ENCODE measurements around the gene TMTC1. TPM values are rescaled to one million over a fixed set of nuclear protein-coding genes. Genes with fewer than 3 reads are reported as not detected.

TMTC1 gene
- total RNA-seq, 2 donors from 2014 or later: 0.22 to 0.51 TPM

DNA sequence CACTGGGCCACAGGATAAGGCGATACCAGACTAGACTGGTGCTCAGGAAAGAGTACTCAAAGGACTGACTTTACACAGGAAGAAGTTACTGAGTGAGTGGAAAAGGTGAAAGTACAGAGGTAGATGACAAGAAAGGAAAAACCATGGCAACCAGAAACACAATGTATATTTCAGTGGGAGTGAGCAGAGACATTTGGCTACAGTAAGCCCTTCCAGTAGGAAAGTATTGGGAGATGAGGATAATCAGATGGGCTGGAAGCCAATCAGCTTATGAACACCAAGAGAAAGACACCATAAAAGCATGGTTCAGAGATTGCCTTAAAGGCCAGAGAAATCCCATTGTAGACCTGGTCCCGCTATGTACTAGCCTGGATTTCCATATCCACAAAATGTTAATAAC lies 51.6 kb downstream of the TMTC1 start:
- Mint-ChIP-seq H3K4me3 (no peak overlapping the region), H3K36me3 (ENCODE audit: insufficient read depth in 2 of 2) (no peaks in the 10 kb centered on the region), H3K27ac (no peak overlapping the region), H3K4me1 (ENCODE audit: low read depth) (no peaks in the 10 kb centered on the region), H3K9me3 (peaks cover 0 to 2% of the 10 kb centered on the region in 2 donors), H3K27me3 (ENCODE audit: low read depth) (no peaks in the 10 kb centered on the region)
- DNase-seq (no peak), ATAC-seq (replicated peaks in 1 of 2) (no peak)

DNA sequence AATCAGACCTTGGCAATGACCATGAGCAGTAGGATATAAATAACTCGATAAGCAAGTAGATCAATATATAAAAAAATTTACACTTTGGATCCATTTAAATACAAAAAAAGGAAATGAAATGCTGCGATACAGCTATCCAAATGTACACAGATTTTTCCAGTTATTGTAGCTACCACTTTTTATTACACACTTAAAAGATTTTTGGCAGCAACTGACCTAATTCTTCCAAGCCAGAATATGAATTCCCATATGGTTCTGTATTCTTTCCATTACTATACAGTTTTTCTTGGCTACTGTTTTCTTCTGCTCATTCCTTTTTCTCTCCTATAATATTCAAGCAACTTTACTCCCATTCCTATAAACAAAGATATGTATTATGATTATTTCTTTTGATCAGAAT lies 52.2 kb downstream of the TMTC1 start:
- Mint-ChIP-seq H3K36me3 (ENCODE audit: insufficient read depth in 2 of 2) (no peaks in the 10 kb centered on the region), H3K27me3 (ENCODE audit: low read depth) (no peaks in the 10 kb centered on the region), H3K9me3 (peaks cover 0 to under 1% of the 10 kb centered on the region in 2 donors), H3K4me1 (ENCODE audit: low read depth) (no peaks in the 10 kb centered on the region), H3K4me3 (no peak overlapping the region), H3K27ac (no peak overlapping the region)
- DNase-seq (no peak), ATAC-seq (replicated peaks in 1 of 2) (no peak)

DNA sequence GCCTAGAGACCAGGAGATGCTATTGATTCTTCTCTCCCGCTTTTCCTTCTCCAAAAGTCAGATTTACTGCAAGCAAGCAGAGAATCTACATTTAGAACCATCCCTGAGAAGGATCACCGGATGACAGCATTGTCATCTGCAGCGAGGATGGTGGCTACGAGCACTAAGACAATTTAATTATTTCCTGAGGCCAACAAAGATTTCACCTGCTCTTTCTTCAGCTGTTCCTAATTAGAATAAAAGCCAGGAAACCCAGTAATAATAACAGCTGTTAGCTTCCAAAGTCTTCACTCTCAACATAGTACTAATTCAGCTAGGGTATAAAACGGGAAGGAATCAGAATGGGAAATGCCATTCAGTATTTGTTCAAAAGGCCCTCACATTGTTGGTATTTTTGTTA lies 53.3 kb downstream of the TMTC1 start:
- Mint-ChIP-seq H3K27ac (no peak overlapping the region), H3K27me3 (ENCODE audit: low read depth) (no peaks in the 10 kb centered on the region), H3K4me3 (no peak overlapping the region), H3K4me1 (ENCODE audit: low read depth) (no peaks in the 10 kb centered on the region), H3K9me3 (no peaks in the 10 kb centered on the region), H3K36me3 (ENCODE audit: insufficient read depth in 2 of 2) (no peaks in the 10 kb centered on the region)
- DNase-seq (no peak), ATAC-seq (replicated peaks in 1 of 2) (no peak)

DNA sequence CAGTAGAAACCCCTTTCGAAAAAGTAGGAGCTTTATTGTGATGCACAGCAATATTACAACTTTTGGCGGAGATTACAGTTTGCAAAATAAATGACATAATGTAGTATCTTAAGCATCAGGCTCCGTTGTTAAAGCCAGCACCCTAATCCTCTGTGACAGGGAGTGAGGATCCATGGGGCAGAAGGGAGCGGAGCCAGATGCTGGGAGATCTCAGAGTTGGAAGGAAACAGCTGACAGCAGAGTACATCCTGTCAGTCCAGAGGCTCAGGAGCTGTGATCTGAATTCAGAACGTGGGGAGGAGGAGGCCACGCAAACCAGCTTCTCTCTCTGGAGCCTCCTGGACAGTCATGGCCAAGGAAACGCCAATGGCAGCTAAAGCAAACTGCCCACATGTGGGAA lies 55.7 kb downstream of the TMTC1 start:
- H3K27ac Mint-ChIP-seq: no peak overlapping the region
- no peaks in the 10 kb centered on the region for H3K36me3 Mint-ChIP-seq (ENCODE audit: insufficient read depth in 2 of 2)
- no peak overlapping the region for H3K4me3 Mint-ChIP-seq
- no peaks in the 10 kb centered on the region for H3K9me3 Mint-ChIP-seq
- no peaks in the 10 kb centered on the region for H3K4me1 Mint-ChIP-seq (ENCODE audit: low read depth)
- no peaks in the 10 kb centered on the region for H3K27me3 Mint-ChIP-seq (ENCODE audit: low read depth)
- ATAC-seq (replicated peaks in 1 of 2) (no peak), DNase-seq (no peak)

- Mint-ChIP-seq H3K27me3 (ENCODE audit: low read depth) (no peaks in the 10 kb centered on the region), H3K36me3 (ENCODE audit: insufficient read depth in 2 of 2) (no peaks in the 10 kb centered on the region), H3K4me1 (ENCODE audit: low read depth) (no peaks in the 10 kb centered on the region), H3K9me3 (no peaks in the 10 kb centered on the region), H3K27ac (no peak overlapping the region), H3K4me3 (no peak overlapping the region)
- DNase-seq: no peak
- no peak for ATAC-seq (replicated peaks in 1 of 2)
These were observed 56.9 kb downstream of the TMTC1 start for GRCh38 chr12:29726741-29727348.

DNA sequence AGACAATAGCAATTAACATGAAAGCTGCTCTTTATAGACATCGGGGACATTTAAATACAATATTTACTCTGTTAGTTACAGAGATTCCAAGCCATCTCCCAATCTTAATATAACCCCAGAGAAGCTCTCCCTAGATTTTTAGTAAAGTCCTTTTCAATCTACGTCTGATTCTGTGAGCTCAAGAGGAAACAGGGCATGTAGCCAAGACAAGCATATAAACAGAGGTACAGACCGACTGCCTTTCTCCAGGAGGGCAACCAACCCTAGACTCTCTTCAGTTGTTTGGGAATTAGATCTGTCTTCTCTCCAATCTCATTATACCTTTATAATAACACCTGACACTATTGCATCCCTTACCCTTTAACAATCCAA lies 57.4 kb downstream of the TMTC1 start:
- ATAC-seq (replicated peaks in 1 of 2): no peak
- DNase-seq: no peak
- no peak overlapping the region for H3K4me3 Mint-ChIP-seq
- no peaks in the 10 kb centered on the region for H3K36me3 Mint-ChIP-seq (ENCODE audit: insufficient read depth in 2 of 2)
- H3K27me3 Mint-ChIP-seq (ENCODE audit: low read depth): no peaks in the 10 kb centered on the region
- no peak overlapping the region for H3K27ac Mint-ChIP-seq
- H3K4me1 Mint-ChIP-seq (ENCODE audit: low read depth): no peaks in the 10 kb centered on the region
- no peaks in the 10 kb centered on the region for H3K9me3 Mint-ChIP-seq

GRCh38 chr12:29725587-29726320 lies 58.0 kb downstream of the TMTC1 start:
- H3K36me3 Mint-ChIP-seq (ENCODE audit: insufficient read depth in 2 of 2): no peaks in the 10 kb centered on the region
- H3K9me3 Mint-ChIP-seq: no peaks in the 10 kb centered on the region
- no peak for DNase-seq
- H3K27ac Mint-ChIP-seq: no peak overlapping the region
- no peak for ATAC-seq (replicated peaks in 1 of 2)
- no peaks in the 10 kb centered on the region for H3K4me1 Mint-ChIP-seq (ENCODE audit: low read depth)
- H3K27me3 Mint-ChIP-seq (ENCODE audit: low read depth): no peaks in the 10 kb centered on the region
- H3K4me3 Mint-ChIP-seq: no peak overlapping the region

DNA sequence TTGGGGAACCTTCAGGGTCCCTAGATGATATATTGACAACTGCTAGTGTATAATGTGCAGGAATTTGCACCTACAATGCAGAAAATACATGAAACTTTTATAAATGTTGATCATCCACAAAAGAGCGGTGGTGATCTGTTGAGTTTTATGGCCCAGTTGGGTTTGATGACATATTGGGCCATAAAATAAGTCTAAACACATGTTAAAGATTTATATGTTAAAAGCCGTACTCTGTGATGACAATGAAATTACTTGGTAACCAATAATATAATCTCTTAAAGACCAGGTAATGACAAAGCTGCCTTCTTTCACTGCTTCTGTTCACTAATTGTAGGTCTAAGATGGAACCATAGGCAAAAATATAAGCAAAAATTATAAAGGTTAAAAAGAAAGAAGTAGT lies 61.6 kb downstream of the TMTC1 start:
- Mint-ChIP-seq H3K27ac (no peak overlapping the region), H3K9me3 (no peaks in the 10 kb centered on the region), H3K4me1 (ENCODE audit: low read depth) (no peaks in the 10 kb centered on the region), H3K4me3 (no peak overlapping the region), H3K36me3 (ENCODE audit: insufficient read depth in 2 of 2) (no peaks in the 10 kb centered on the region), H3K27me3 (ENCODE audit: low read depth) (no peaks in the 10 kb centered on the region)
- no peak for ATAC-seq (replicated peaks in 1 of 2)
- no peak for DNase-seq

GRCh38 chr12:29719381-29719780 lies 64.4 kb downstream of the TMTC1 start:
- H3K27me3 Mint-ChIP-seq (ENCODE audit: low read depth): no peaks in the 10 kb centered on the region
- no peaks in the 10 kb centered on the region for H3K9me3 Mint-ChIP-seq
- no peak overlapping the region for H3K4me3 Mint-ChIP-seq
- DNase-seq: no peak
- ATAC-seq (replicated peaks in 1 of 2): no peak
- no peaks in the 10 kb centered on the region for H3K4me1 Mint-ChIP-seq (ENCODE audit: low read depth)
- no peak overlapping the region for H3K27ac Mint-ChIP-seq
- H3K36me3 Mint-ChIP-seq (ENCODE audit: insufficient read depth in 2 of 2): no peaks in the 10 kb centered on the region

DNA sequence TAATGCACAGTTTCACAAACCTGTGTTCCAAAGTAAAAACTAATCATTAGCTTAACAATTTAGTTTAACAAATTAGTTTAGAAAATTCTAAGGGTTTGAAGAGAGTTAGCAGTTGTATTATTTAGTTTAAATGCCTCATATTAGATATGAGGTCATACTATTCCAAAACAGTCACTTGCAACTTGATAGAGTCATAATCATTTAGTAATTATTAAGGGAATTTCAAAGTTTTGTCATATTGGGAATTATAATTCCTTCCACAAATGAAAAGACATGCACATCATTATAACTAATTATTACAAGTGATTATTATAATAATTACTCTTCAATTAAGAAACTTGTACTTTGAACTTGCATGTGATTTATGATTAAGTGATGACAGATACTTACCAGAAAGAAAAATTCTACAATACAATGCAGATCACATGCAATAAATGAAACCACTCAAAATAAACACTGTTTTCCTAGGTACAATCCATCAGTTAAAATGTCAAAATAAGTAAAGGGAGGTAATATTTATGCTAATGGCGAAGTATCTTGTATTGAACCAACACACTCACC lies 66.1 kb downstream of the TMTC1 start:
- Mint-ChIP-seq H3K4me1 (ENCODE audit: low read depth) (no peaks in the 10 kb centered on the region), H3K4me3 (no peak overlapping the region), H3K9me3 (no peaks in the 10 kb centered on the region), H3K36me3 (ENCODE audit: insufficient read depth in 2 of 2) (no peaks in the 10 kb centered on the region), H3K27me3 (ENCODE audit: low read depth) (no peaks in the 10 kb centered on the region), H3K27ac (no peak overlapping the region)
- DNase-seq: no peak
- ATAC-seq (replicated peaks in 1 of 2): no peak

GRCh38 chr12:29714966-29715365 lies 68.8 kb downstream of the TMTC1 start:
- H3K27ac Mint-ChIP-seq: no peak overlapping the region
- no peaks in the 10 kb centered on the region for H3K36me3 Mint-ChIP-seq (ENCODE audit: insufficient read depth in 2 of 2)
- peaks cover 0 to 2% of the 10 kb centered on the region in 2 donors for H3K9me3 Mint-ChIP-seq
- no peaks in the 10 kb centered on the region for H3K27me3 Mint-ChIP-seq (ENCODE audit: low read depth)
- DNase-seq (no peak), ATAC-seq (replicated peaks in 1 of 2) (no peak)
- H3K4me3 Mint-ChIP-seq: no peak overlapping the region
- H3K4me1 Mint-ChIP-seq (ENCODE audit: low read depth): no peaks in the 10 kb centered on the region

- H3K27me3 Mint-ChIP-seq (ENCODE audit: low read depth): no peaks in the 10 kb centered on the region
- H3K4me1 Mint-ChIP-seq (ENCODE audit: low read depth): no peaks in the 10 kb centered on the region
- peaks cover 0 to 2% of the 10 kb centered on the region in 2 donors for H3K9me3 Mint-ChIP-seq
- H3K27ac Mint-ChIP-seq: no peak overlapping the region
- no peak overlapping the region for H3K4me3 Mint-ChIP-seq
- ATAC-seq (replicated peaks in 1 of 2) (no peak), DNase-seq (no peak)
- H3K36me3 Mint-ChIP-seq (ENCODE audit: insufficient read depth in 2 of 2): no peaks in the 10 kb centered on the region
These were observed 70.0 kb downstream of the TMTC1 start for GRCh38 chr12:29713729-29714128.

DNA sequence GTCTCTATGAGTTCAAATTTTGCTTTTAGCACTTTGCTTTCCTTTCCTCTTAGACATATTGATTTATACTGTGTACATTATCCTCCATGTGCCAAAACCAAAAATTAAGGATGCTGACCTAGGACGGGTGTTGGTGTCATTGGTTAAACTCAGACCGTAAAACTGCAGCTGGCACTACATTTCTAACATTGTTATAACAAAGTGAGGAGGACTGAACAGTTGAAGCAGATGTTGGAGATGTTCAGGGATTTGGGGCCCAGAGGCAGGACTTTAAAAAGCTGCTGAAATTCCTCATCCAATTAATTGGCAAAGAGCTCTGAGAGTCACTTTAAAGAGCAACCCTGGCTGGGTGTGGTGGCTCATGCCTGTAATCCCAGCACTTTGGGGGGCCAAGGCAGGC lies 72.4 kb downstream of the TMTC1 start:
- Mint-ChIP-seq H3K36me3 (ENCODE audit: insufficient read depth in 2 of 2) (no peaks in the 10 kb centered on the region), H3K27ac (no peak overlapping the region), H3K4me1 (ENCODE audit: low read depth) (no peaks in the 10 kb centered on the region), H3K4me3 (no peak overlapping the region), H3K27me3 (ENCODE audit: low read depth) (peaks cover 8% of the 10 kb centered on the region), H3K9me3 (peaks cover 0 to 2% of the 10 kb centered on the region in 2 donors)
- DNase-seq: no peak
- no peak for ATAC-seq (replicated peaks in 1 of 2)

DNA sequence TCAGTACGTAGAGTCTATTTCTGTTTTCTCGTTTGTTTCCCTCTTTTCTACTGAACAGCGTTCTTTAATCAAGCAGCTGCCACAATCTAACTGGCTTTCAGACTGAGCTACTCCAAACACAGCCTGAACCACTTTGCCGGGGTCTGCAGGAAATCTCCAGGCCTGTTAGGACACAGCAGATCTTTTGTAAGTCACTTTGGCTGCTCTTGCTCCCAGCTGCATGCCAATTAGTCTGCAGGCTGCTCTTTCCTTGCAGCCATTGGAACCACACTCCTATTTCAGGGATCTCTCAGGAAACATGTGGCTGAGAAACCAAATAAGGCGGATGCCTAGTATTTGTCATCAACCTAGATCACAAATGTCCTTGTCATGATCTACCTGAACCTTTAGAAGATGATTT lies 73.6 kb downstream of the TMTC1 start:
- no peak overlapping the region for H3K4me3 Mint-ChIP-seq
- peak in 1 of 2 donors; percentile 9 for ATAC-seq (replicated peaks in 1 of 2)

More for the DNA sequence above, 73.6 kb downstream of the TMTC1 start:
- Mint-ChIP-seq H3K36me3 (ENCODE audit: insufficient read depth in 2 of 2) (no peaks in the 10 kb centered on the region), H3K27ac (no peak overlapping the region), H3K4me1 (ENCODE audit: low read depth) (no peaks in the 10 kb centered on the region), H3K27me3 (ENCODE audit: low read depth) (peaks cover 8% of the 10 kb centered on the region), H3K9me3 (peaks cover 0 to 2% of the 10 kb centered on the region in 2 donors)
- no peak for DNase-seq

Data from activated T-cell treated with anti-CD3 and anti-CD28 coated beads, Interleukin-2, amount 50 U/mL, for 72 hours (primary cell).